HFF-Myc (cell line): ENCODE data around the gene KRT4.

Source experiments
- DNase-seq: peaks from one replicate; pipeline ENCODE4 v3.0.0-alpha.2; 2011; ENCODE audit warnings: low read depth; ENCODE audit errors: extremely low read depth
- H3K4me3 ChIP-seq: replicated peaks from 2 replicates; pipeline ENCODE4 v1.5.1; 2011; ENCODE audit warnings: low read depth, mild to moderate bottlenecking, control low read depth, low read length
- CTCF ChIP-seq: IDR thresholded peaks from 2 replicates; pipeline ENCODE4 v1.5.1; 2012; ENCODE audit warnings: mild to moderate bottlenecking, low read depth, low read length, control low read depth; ENCODE audit errors: missing control alignments

KRT4 gene

GRCh38 chr12:52817699-52818238 lies 3.9 kb upstream of the KRT4 start:
- H3K4me3 ChIP-seq = no peak overlapping the region
- TF ChIP-seq CTCF = no peak
- DNase-seq = no peak

GRCh38 chr12:52817003-52817698 lies 3.2 kb upstream of the KRT4 start:
- no peak overlapping the region for H3K4me3 ChIP-seq
- DNase-seq = no peak
- TF ChIP-seq CTCF = no peak

DNA sequence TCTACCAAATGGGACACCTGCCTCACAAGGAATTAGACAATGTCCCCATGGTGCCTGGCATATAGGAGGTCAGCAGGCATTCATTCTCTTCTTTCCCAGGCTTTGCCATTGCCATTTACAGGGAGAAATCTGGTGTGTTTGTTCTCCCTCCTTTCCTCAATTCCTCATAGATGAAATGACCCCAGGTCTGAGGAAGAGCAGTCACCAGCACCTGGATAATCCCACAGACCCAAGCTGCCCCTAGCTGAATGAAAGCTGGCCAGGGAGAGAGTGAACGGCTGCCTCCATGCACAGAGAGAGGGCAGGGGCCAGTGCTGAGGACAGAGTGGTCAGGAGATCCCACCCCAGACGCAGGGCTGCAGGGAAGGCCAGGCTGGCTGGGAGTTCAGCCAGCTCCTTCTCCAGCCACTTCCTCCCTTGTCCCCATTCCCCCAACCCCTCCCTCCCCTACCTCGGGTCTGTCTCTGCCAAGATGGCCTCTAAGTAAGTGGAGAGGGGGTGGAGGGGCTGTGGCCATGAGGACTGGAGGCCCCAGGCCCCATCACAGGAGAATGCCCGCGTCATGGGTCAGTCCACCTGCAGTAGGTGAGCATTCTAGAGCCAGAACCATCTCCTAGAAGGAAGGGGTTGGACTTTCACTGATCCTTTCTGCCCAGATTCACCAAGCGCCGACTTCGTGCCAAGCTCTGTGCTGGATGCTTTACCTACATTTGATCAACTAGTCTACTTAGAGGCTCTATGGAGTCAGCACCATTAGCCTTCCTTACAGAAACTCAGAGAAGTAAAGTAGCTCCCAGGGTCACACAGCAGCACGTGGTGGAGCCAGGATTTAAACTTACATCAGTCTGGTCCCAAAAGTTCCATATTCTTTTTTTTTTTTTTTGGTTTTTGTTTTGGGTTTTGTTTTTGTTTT lies 2.0 kb upstream of the KRT4 start:
- no peak for TF ChIP-seq CTCF
- no peak overlapping the region for H3K4me3 ChIP-seq

DNA sequence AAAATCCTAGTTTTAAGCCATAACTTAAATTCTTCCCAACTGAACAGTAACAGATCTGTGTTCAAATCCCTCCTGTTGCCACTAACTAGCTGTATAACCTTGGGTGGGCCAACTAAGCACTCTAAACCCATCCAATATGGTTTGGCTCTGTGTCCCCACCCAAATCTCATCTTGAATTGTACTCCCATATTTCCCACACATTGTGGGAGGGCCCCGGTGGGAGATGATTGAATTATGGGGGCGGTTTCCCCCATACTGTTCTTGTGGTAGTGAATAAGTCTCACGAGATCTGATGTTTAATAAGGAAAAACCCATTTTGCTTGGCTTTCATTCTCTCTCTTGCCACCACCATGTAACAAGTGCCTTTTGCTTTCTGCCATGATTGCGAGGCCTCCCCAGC lies 1.2 kb upstream of the KRT4 start:
- TF ChIP-seq CTCF = no peak
- no peak for DNase-seq
- H3K4me3 ChIP-seq = no peak overlapping the region

More for the DNA sequence above, 2.0 kb upstream of the KRT4 start:
- DNase-seq = no peak

DNA sequence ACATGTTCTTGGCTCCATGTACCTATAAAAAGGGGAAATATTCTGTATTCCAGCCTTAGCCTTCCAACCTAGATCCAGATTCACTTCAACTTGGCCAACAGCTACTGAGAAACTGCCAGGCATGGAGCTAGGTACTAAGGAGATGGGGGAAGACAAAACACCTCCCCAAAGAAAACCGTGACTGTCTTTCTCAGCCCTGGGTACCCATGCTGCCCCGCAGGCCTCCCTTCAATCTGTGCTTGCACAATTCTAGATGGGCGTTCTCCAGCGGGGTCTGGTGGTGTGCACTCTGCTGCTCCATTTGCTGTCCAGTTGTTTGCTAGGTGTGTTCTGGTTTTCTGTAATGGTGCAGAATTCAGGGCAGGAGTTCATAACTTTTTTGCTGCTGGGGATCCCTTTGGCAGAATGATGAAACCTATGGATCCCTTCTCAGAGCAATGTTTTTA lies 817 bp upstream of the KRT4 start:
- DNase-seq = no peak
- H3K4me3 ChIP-seq = no peak overlapping the region
- TF ChIP-seq CTCF = no peak

GRCh38 chr12:52813203-52813819 lies 605 bp downstream of the KRT4 start:
- DNase-seq = no peak
- no peak overlapping the region for H3K4me3 ChIP-seq
- TF ChIP-seq CTCF = no peak
